ENCODE results near the gene DGCR2. TPM values are rescaled to one million over a fixed set of nuclear protein-coding genes. Genes with fewer than 3 reads are reported as not detected.
A peak's percentile ranks its signal among the peaks of the same experiment; 100 is the strongest.
"Not testable (repeated sequence)": the region's sequence is repeated elsewhere in the genome, so short reads cannot be mapped to it uniquely, and the experiment has no call there.

DGCR2 gene
- total and polyA plus RNA-seq, 4 donors: 61.5 to 123 (median 94.6) TPM

DNA sequence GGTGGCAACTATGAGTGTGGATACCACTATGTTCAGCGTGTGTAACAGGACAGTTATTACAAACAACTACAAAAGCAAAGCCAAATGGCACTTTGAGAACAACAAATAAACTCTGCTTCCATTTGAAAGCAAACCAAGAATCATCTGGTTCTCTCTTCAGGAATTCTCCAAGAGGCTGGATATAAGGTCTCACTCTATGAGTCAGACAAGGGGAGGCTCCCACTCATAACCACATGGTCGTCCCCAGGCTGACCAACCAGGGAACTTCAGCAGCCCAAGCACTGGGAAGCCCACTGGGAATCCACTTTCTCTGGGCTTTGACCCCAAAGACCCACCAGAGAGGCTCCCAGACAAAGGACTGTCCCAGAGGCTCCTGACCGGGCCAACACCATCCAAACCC is 35.3 kb downstream of the DGCR2 start:
- DNase-seq (ENCODE audit: low read depth in 4 of 6, low spot score in 6 of 6): no peak
- peaks cover 8% of the 10 kb centered on the region for H3K4me1 ChIP-seq (ENCODE audit: control insufficient read depth, insufficient read depth, low read length)
- no peak overlapping the region for H3K27ac ChIP-seq (ENCODE audit: low read depth, low read length)
- H3K27me3 ChIP-seq (ENCODE audit: control insufficient read depth, insufficient read depth, low read length): no peaks in the 10 kb centered on the region
- no peak overlapping the region for H3K4me3 ChIP-seq (ENCODE audit: low read depth, low read length)
- WGBS (ENCODE audit: insufficient coverage): 94% methylated on average over 2 of the region's 3 CpGs
- H3K9me3 ChIP-seq (ENCODE audit: control insufficient read depth, insufficient read depth, low read length): no peaks in the 10 kb centered on the region
- peaks cover 33% of the 10 kb centered on the region for H3K36me3 ChIP-seq (ENCODE audit: control insufficient read depth, insufficient read depth, low read length)

DNA sequence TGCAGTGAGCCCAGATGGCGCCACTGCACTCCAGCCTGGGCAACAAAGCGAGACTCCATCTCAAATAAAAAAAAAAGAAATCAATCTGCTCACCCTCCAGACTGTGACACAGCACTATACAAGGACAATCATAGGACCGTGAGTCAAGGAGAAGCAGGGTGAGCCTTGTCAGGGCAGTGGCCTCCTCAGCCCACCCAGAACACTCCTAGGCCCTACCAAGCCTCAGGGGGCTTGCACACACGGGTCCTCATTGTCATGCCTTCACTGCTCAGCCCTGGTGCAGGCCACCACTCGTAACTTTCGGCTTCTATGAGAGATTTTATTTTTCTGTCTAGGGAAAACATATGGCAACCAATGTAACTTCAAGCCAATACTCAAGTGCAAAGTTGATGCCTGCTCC is 35.8 kb downstream of the DGCR2 start:
- WGBS (ENCODE audit: insufficient coverage): 57% methylated on average over 1 of the region's 6 CpGs
- no peaks in the 10 kb centered on the region for H3K9me3 ChIP-seq (ENCODE audit: control insufficient read depth, insufficient read depth, low read length)
- H3K36me3 ChIP-seq (ENCODE audit: control insufficient read depth, insufficient read depth, low read length): peaks cover 33% of the 10 kb centered on the region
- no peaks in the 10 kb centered on the region for H3K27me3 ChIP-seq (ENCODE audit: control insufficient read depth, insufficient read depth, low read length)
- peaks cover 8% of the 10 kb centered on the region for H3K4me1 ChIP-seq (ENCODE audit: control insufficient read depth, insufficient read depth, low read length)
- no peak overlapping the region for H3K4me3 ChIP-seq (ENCODE audit: low read depth, low read length)
- no peak overlapping the region for H3K27ac ChIP-seq (ENCODE audit: low read depth, low read length)
- no peak for DNase-seq (ENCODE audit: low read depth in 4 of 6, low spot score in 6 of 6)

GRCh38 chr22:19085233-19085718 is 36.9 kb downstream of the DGCR2 start:
- WGBS (ENCODE audit: insufficient coverage): no CpG with 5 or more reads among the region's 1 CpG
- no peaks in the 10 kb centered on the region for H3K9me3 ChIP-seq (ENCODE audit: control insufficient read depth, insufficient read depth, low read length)
- DNase-seq (ENCODE audit: low read depth in 4 of 6, low spot score in 6 of 6): peak in 5 of 6 donors; percentile 10 to 47 (median 18)
- H3K27me3 ChIP-seq (ENCODE audit: control insufficient read depth, insufficient read depth, low read length): no peaks in the 10 kb centered on the region
- no peak overlapping the region for H3K27ac ChIP-seq (ENCODE audit: low read depth, low read length)
- peaks cover 36% of the 10 kb centered on the region for H3K36me3 ChIP-seq (ENCODE audit: control insufficient read depth, insufficient read depth, low read length)
- no peak overlapping the region for H3K4me3 ChIP-seq (ENCODE audit: low read depth, low read length)
- H3K4me1 ChIP-seq (ENCODE audit: control insufficient read depth, insufficient read depth, low read length): peaks cover 8% of the 10 kb centered on the region

DNA sequence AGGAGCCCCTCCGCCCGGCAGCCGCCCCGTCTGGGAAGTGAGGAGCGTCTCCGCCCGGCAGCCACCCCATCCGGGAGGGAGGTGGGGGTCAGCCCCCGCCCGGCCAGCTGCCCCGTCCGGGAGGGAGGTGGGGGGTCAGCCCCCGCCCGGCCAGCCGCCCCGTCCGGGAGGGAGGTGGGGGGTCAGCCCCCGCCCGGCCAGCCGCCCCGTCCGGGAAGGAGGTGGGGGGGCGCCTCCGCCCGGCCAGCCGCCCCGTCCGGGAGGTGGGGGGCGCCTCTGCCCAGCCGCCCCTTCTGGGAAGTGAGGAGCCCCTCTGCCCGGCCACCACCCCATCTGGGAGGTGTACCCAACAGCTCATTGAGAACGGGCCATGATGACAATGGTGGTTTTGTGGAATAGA is 37.6 kb downstream of the DGCR2 start:
- peaks cover 36% of the 10 kb centered on the region for H3K36me3 ChIP-seq (ENCODE audit: control insufficient read depth, insufficient read depth, low read length)
- no CpG with 5 or more reads among the region's 32 CpGs for WGBS (ENCODE audit: insufficient coverage)
- not testable (repeated sequence) for H3K27me3 ChIP-seq (ENCODE audit: control insufficient read depth, insufficient read depth, low read length); H3K9me3 ChIP-seq (ENCODE audit: control insufficient read depth, insufficient read depth, low read length); H3K27ac ChIP-seq (ENCODE audit: low read depth, low read length); H3K4me3 ChIP-seq (ENCODE audit: low read depth, low read length); H3K4me1 ChIP-seq (ENCODE audit: control insufficient read depth, insufficient read depth, low read length); DNase-seq (ENCODE audit: low read depth in 4 of 6, low spot score in 6 of 6)

- peaks cover 34% of the 10 kb centered on the region for H3K36me3 ChIP-seq (ENCODE audit: control insufficient read depth, insufficient read depth, low read length)
- not testable (repeated sequence) for DNase-seq (ENCODE audit: low read depth in 4 of 6, low spot score in 6 of 6); H3K27me3 ChIP-seq (ENCODE audit: control insufficient read depth, insufficient read depth, low read length); H3K4me1 ChIP-seq (ENCODE audit: control insufficient read depth, insufficient read depth, low read length); H3K27ac ChIP-seq (ENCODE audit: low read depth, low read length); H3K9me3 ChIP-seq (ENCODE audit: control insufficient read depth, insufficient read depth, low read length); H3K4me3 ChIP-seq (ENCODE audit: low read depth, low read length)
- WGBS (ENCODE audit: insufficient coverage): 85% methylated on average over 12 of the region's 30 CpGs
These were observed 38.1 kb downstream of the DGCR2 start for GRCh38 chr22:19084126-19084525.

DNA sequence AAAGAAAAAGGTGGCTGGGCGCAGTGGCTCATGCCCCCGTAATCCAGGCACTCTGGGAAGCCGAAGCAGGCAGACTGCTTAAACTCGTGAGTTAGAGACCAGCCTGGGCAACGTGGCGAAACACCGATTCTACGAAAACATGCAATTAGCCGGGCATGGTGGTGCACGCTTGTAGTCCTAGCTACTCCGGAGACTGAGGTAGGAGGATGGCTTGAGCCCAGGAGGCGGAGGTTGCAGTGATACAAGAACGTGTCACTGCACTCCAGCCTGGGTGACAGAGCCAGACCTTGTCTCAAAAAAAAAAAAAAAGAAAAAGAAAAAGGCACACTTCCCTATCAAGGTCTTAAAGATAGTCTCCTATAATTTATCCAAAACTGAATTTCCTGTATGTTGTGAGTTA is 39.4 kb downstream of the DGCR2 start:
- H3K4me1 ChIP-seq (ENCODE audit: control insufficient read depth, insufficient read depth, low read length): peaks cover 8% of the 10 kb centered on the region
- no peak overlapping the region for H3K4me3 ChIP-seq (ENCODE audit: low read depth, low read length)
- WGBS (ENCODE audit: insufficient coverage): 80% methylated on average over 11 of the region's 13 CpGs
- H3K36me3 ChIP-seq (ENCODE audit: control insufficient read depth, insufficient read depth, low read length): peaks cover 26% of the 10 kb centered on the region
- no peak overlapping the region for H3K27ac ChIP-seq (ENCODE audit: low read depth, low read length)
- H3K9me3 ChIP-seq (ENCODE audit: control insufficient read depth, insufficient read depth, low read length): no peaks in the 10 kb centered on the region
- DNase-seq (ENCODE audit: low read depth in 4 of 6, low spot score in 6 of 6): no peak
- H3K27me3 ChIP-seq (ENCODE audit: control insufficient read depth, insufficient read depth, low read length): no peaks in the 10 kb centered on the region

GRCh38 chr22:19082101-19082500 is 40.1 kb downstream of the DGCR2 start:
- no peak for DNase-seq (ENCODE audit: low read depth in 4 of 6, low spot score in 6 of 6)
- H3K9me3 ChIP-seq (ENCODE audit: control insufficient read depth, insufficient read depth, low read length): no peaks in the 10 kb centered on the region
- no CpG with 5 or more reads among the region's 3 CpGs for WGBS (ENCODE audit: insufficient coverage)
- H3K4me3 ChIP-seq (ENCODE audit: low read depth, low read length): no peak overlapping the region
- H3K36me3 ChIP-seq (ENCODE audit: control insufficient read depth, insufficient read depth, low read length): peaks cover 20% of the 10 kb centered on the region
- peaks cover 8% of the 10 kb centered on the region for H3K4me1 ChIP-seq (ENCODE audit: control insufficient read depth, insufficient read depth, low read length)
- H3K27me3 ChIP-seq (ENCODE audit: control insufficient read depth, insufficient read depth, low read length): no peaks in the 10 kb centered on the region
- no peak overlapping the region for H3K27ac ChIP-seq (ENCODE audit: low read depth, low read length)

- H3K27ac ChIP-seq (ENCODE audit: low read depth, low read length): no peak overlapping the region
- peaks cover 18% of the 10 kb centered on the region for H3K36me3 ChIP-seq (ENCODE audit: control insufficient read depth, insufficient read depth, low read length)
- H3K4me1 ChIP-seq (ENCODE audit: control insufficient read depth, insufficient read depth, low read length): peaks cover 6% of the 10 kb centered on the region
- DNase-seq (ENCODE audit: low read depth in 4 of 6, low spot score in 6 of 6): peak in 1 of 6 donors; percentile 66
- no peak overlapping the region for H3K4me3 ChIP-seq (ENCODE audit: low read depth, low read length)
- H3K9me3 ChIP-seq (ENCODE audit: control insufficient read depth, insufficient read depth, low read length): no peaks in the 10 kb centered on the region
- no peaks in the 10 kb centered on the region for H3K27me3 ChIP-seq (ENCODE audit: control insufficient read depth, insufficient read depth, low read length)
- no CpG with 5 or more reads among the region's 3 CpGs for WGBS (ENCODE audit: insufficient coverage)
These were observed 40.9 kb downstream of the DGCR2 start for GRCh38 chr22:19081351-19081750.

- 100% methylated on average over 2 of the region's 3 CpGs for WGBS (ENCODE audit: insufficient coverage)
- Histone ChIP-seq H3K27ac (ENCODE audit: low read depth, low read length) (no peak overlapping the region), H3K9me3 (ENCODE audit: control insufficient read depth, insufficient read depth, low read length) (no peaks in the 10 kb centered on the region), H3K27me3 (ENCODE audit: control insufficient read depth, insufficient read depth, low read length) (no peaks in the 10 kb centered on the region), H3K36me3 (ENCODE audit: control insufficient read depth, insufficient read depth, low read length) (peaks cover 16% of the 10 kb centered on the region), H3K4me1 (ENCODE audit: control insufficient read depth, insufficient read depth, low read length) (peaks cover 4% of the 10 kb centered on the region), H3K4me3 (ENCODE audit: low read depth, low read length) (no peak overlapping the region)
- no peak for DNase-seq (ENCODE audit: low read depth in 4 of 6, low spot score in 6 of 6)
These were observed 41.4 kb downstream of the DGCR2 start for GRCh38 chr22:19080853-19081252.

- Histone ChIP-seq H3K27ac (ENCODE audit: low read depth, low read length) (no peak overlapping the region), H3K9me3 (ENCODE audit: control insufficient read depth, insufficient read depth, low read length) (no peaks in the 10 kb centered on the region), H3K36me3 (ENCODE audit: control insufficient read depth, insufficient read depth, low read length) (peaks cover 13% of the 10 kb centered on the region), H3K4me3 (ENCODE audit: low read depth, low read length) (no peak overlapping the region), H3K4me1 (ENCODE audit: control insufficient read depth, insufficient read depth, low read length) (no peaks in the 10 kb centered on the region), H3K27me3 (ENCODE audit: control insufficient read depth, insufficient read depth, low read length) (no peaks in the 10 kb centered on the region)
- DNase-seq (ENCODE audit: low read depth in 4 of 6, low spot score in 6 of 6): no peak
- WGBS (ENCODE audit: insufficient coverage): 94% methylated on average over 3 of the region's 4 CpGs
These were observed 42.5 kb downstream of the DGCR2 start for GRCh38 chr22:19079691-19080090.
